Mucosa of descending colon (tissue), 3 donors: Measurements from ENCODE around the gene MALRD1. TPM values are rescaled to one million over a fixed set of nuclear protein-coding genes. Genes with fewer than 3 reads are reported as not detected.
"Not testable (repeated sequence)": the region's sequence is repeated elsewhere in the genome, so short reads cannot be mapped to it uniquely, and the experiment has no call there.

ENCODE experiments used
- ATAC-seq: fragments of 200-7000 bp; cut with Tn5 transposase; one replicate; pipeline ENCODE4 v1.9.1; 2020; ENCODE audit warnings: mild to moderate bottlenecking, moderate library complexity
- DNase-seq, 3 donors: peaks; one replicate each; pipeline ENCODE4 v3.0.0-alpha.2; 2020
- H3K36me3 ChIP-seq: fragments of 200-600 bp; one replicate; pipeline ENCODE4 v1.8.0; 2021; ENCODE audit warnings: low read depth, mild to moderate bottlenecking
- H3K4me1 ChIP-seq: fragments of 200-600 bp; one replicate; pipeline ENCODE4 v1.8.0; 2021; ENCODE audit warnings: low read depth, mild to moderate bottlenecking
- H3K4me3 ChIP-seq: fragments of 200-600 bp; one replicate; pipeline ENCODE4 v1.8.0; 2021; ENCODE audit warnings: mild to moderate bottlenecking
- H3K9me3 ChIP-seq: fragments of 200-600 bp; one replicate; pipeline ENCODE4 v1.8.0; 2021; ENCODE audit warnings: mild to moderate bottlenecking
- intact Hi-C, 2 donors: fragments of 100-400 bp; cut with DNase I in 1 of 2; cut with micrococcal nuclease in 1 of 2; formaldehyde crosslinking; loops; one replicate each; pipeline versions ENCODE4 v1.11.0 to v1.11.1; 2022; cut with DNase I, micrococcal nuclease
- total RNA-seq, 3 donors: library from RNA; stranded (reverse); fragmentation: NEBNext Ultra II Directional in 2 of 3; extraction: Animal tissue kit (Norgen Biotek cat#: 25700) in 2 of 3; gene quantifications; one replicate each; pipeline versions ENCODE4 v1.2.1 to v1.2.4, GENCODE V29; 2021 to 2023
- TF ChIP-seq, protein P1 (sequence below): fragments of 200-600 bp; IDR thresholded peaks from one replicate; pipeline ENCODE4 v1.8.0; 2022; ENCODE audit warnings: antibody characterized with exemption, mild to moderate bottlenecking
- donor health status: DM: no; HTN: no; CAD: no; lungs with moderate emphysema.
- donor health status: DM: no; HTN: no; CAD: no.
- donor health status: DM: no; HTN: yes; CAD: no.

MALRD1 gene
- total RNA-seq, 3 donors from 2014 or later = 0.41 to 0.90 (median 0.60) TPM

DNA sequence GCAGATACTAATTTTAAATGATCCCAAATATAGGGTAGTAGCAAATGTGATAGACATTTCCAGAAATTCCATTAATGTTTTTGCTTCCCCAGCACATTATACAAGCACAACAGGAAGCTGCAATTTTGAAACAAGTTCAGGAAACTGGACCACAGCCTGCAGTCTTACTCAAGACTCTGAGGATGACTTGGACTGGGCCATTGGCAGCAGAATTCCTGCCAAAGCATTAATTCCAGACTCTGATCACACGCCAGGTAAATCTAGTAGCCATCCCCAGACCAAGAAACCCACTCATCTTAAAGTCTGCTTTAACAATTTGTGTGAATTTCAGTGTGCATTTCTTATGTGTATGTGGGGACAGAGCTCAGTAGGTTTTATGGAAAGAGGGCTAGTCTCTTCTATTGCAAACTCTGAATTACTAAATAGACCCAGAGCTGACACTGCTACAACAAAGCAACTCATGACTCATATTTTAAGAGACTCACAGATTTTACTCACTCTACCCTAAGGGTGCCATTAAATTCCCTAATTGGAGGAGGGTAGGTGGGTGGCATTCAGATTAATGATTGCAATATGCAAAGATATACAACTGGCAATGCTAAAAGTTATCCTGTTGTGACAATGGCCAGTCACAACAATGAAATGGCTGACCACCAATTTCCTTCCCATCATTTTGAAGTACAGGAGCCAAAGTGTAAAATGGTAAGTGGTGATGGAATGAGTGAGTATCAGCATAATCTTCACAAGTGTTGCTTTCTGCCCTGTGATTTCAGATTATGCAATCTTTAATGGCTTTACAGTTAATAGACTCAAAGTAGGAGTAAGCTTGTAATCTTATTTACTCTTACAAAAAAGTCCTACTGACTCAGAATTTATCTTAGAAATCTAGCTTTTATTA, 450.0 kb downstream of the MALRD1 start:
- Histone ChIP-seq H3K4me1 (no peaks in the 10 kb centered on the region), H3K36me3 (no peaks in the 10 kb centered on the region), H3K4me3 (no peak overlapping the region), H3K9me3 (no peaks in the 10 kb centered on the region)
- DNase-seq (no peak), ATAC-seq (no peak)
- intact Hi-C loops = no loop called here
- TF ChIP-seq, protein P1, sequence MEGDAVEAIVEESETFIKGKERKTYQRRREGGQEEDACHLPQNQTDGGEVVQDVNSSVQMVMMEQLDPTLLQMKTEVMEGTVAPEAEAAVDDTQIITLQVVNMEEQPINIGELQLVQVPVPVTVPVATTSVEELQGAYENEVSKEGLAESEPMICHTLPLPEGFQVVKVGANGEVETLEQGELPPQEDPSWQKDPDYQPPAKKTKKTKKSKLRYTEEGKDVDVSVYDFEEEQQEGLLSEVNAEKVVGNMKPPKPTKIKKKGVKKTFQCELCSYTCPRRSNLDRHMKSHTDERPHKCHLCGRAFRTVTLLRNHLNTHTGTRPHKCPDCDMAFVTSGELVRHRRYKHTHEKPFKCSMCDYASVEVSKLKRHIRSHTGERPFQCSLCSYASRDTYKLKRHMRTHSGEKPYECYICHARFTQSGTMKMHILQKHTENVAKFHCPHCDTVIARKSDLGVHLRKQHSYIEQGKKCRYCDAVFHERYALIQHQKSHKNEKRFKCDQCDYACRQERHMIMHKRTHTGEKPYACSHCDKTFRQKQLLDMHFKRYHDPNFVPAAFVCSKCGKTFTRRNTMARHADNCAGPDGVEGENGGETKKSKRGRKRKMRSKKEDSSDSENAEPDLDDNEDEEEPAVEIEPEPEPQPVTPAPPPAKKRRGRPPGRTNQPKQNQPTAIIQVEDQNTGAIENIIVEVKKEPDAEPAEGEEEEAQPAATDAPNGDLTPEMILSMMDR = no peak

DNA sequence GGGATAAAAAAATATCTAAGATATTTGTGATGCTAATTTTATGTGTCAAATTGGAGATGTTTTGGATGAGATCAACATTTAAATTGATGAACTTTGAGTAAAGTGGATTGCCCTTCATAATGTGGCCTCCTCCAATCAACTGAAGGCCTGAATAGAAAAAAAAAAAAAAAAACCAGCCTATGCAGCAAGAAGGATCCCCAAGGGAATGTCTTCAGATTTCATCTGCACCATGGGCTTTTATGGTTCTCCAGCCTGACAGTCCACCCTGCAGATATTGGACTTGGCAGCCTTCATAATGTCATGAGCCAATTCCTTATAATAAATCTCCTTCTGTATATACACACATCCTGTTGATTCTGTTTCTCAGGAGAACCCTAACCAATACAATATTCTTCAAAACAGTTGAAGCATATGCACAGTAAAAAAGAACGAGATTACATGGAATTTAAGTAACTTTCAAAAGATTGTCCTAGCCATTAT, 450.7 kb downstream of the MALRD1 start:
- no peak for DNase-seq

DNA sequence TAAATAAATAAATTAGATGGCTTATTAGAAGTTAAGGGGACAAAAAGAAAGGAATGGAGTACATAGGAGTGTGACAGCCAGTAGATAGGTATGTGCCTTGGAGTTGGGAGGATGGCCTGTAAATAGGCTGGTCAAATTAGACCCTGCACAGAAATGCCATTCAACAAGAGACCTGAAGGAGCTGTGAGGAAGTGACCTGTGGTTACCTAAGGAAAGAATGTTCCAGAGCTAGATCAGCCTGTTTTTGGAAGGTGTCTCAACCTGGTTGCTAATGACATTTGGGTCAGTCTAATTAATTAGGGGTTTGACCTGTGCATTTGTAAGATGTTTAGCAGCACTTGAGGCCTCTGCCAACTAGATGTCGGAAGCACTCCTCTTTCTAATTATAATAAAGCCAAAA, 452.4 kb downstream of the MALRD1 start:
- Histone ChIP-seq H3K4me1 (no peaks in the 10 kb centered on the region), H3K4me3 (no peak overlapping the region), H3K36me3 (no peaks in the 10 kb centered on the region), H3K9me3 (no peaks in the 10 kb centered on the region)
- intact Hi-C loops = no loop called here
- TF ChIP-seq, protein P1 = no peak
- ATAC-seq (no peak), DNase-seq (no peak)

More for the DNA sequence above, 450.7 kb downstream of the MALRD1 start:
- Histone ChIP-seq H3K4me1 (no peaks in the 10 kb centered on the region), H3K4me3 (no peak overlapping the region), H3K36me3 (no peaks in the 10 kb centered on the region), H3K9me3 (no peaks in the 10 kb centered on the region)
- no peak for ATAC-seq
- intact Hi-C loops = no loop called here
- TF ChIP-seq, protein P1 = no peak

DNA sequence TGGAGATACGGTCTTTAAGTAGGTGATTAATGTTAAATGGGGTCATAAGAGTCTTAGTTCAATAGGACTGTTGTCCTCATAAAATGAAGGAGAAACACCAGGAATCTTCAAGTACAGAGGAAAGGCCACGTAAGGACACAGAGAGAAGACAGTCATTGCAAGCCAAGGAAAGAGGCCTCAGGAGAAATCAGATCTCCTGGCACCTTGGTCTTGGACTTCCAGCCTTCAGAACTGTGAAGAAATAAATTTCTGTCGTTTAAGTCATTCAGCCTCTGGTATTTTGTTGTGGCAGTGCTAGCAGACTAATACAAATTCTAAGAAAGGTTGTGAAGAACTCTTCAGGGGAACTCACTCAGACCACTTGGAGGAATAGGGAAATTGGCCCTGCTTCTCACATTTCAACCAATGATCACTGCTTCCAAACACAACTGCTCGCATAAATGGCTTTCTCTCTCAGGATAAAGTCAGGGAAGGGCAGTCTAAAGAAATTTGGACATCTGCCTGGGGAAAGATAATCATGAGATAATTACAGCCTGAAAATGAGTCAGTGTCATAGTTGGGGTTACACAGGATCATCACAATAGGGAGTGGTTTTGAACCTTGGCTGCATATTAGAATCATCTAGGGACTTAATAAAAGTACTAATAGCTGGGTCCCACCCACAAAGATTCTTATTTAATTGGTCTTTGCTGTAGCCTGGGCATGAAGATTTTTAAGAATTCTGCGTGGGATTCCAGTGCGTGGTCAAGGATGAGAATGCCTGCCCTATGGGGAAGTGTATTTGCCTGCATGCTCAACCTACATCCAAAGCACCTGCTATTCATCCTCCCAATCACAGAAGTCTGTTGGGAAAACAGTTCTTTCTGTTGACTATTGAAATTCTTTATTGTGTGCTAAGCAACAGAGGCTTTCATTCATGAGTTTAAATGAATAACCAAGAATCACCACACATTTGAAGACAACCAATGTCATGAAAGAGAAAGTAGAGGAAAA, 457.0 kb downstream of the MALRD1 start:
- DNase-seq (no peak), ATAC-seq (no peak)

DNA sequence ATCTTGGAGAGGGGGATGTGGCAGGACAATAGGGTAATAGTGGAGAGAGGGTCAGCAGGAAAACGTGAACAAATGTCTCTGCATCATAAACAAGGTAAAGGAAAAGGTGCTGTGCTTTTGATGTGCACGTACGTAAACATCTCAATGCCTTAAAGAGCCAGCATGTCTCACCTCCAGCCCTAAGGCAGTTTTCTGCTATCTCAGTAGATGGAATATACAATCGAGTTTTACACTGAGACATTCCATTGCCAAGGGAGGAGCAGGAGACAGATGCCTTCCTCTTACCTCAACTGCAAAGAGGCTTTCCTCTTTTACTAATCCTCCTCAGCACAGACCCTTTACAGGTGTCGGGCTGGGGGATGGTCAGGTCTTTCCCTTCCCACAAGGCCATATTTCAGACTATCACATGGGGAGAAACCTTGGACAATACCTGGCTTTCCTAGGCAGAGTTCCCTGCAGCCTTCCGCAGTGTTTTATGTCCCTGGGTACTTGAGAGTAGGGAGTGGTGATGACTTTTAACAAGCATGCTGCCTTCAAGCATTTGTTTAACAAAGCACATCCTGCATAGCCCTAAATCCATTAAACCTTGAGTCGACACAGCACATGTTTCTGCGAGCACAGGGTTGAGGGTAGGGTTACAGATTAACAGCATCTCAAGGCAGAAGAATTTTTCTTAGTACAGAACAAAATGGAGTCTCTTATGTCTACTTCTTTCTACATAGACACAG, 461.6 kb downstream of the MALRD1 start:
- intact Hi-C loops, H3K9me3 ChIP-seq, DNase-seq, ATAC-seq, H3K4me3 ChIP-seq, H3K36me3 ChIP-seq, H3K4me1 ChIP-seq: not testable (repeated sequence)

More for the DNA sequence above, 457.0 kb downstream of the MALRD1 start:
- Histone ChIP-seq H3K9me3 (no peaks in the 10 kb centered on the region), H3K4me1 (no peaks in the 10 kb centered on the region), H3K4me3 (no peak overlapping the region), H3K36me3 (no peaks in the 10 kb centered on the region)
- TF ChIP-seq, protein P1 = no peak
- intact Hi-C loops = no loop called here
